GM19351 (cell line): ENCODE measurements around the gene TBC1D10A.
"Not testable (repeated sequence)": the region's sequence is repeated elsewhere in the genome, so short reads cannot be mapped to it uniquely, and the experiment has no call there.

Experiments
- ATAC-seq: cut with Tn5 transposase; IDR thresholded peaks from one replicate; pipeline ENCODE4 v1.9.1; 2021; ENCODE audit warnings: mild to moderate bottlenecking, moderate library complexity; ENCODE audit not compliant: unreplicated experiment

The TBC1D10A gene

GRCh38 chr22:30347255-30347892 lies 20.6 kb upstream of the TBC1D10A start:
- ATAC-seq = no peak

DNA sequence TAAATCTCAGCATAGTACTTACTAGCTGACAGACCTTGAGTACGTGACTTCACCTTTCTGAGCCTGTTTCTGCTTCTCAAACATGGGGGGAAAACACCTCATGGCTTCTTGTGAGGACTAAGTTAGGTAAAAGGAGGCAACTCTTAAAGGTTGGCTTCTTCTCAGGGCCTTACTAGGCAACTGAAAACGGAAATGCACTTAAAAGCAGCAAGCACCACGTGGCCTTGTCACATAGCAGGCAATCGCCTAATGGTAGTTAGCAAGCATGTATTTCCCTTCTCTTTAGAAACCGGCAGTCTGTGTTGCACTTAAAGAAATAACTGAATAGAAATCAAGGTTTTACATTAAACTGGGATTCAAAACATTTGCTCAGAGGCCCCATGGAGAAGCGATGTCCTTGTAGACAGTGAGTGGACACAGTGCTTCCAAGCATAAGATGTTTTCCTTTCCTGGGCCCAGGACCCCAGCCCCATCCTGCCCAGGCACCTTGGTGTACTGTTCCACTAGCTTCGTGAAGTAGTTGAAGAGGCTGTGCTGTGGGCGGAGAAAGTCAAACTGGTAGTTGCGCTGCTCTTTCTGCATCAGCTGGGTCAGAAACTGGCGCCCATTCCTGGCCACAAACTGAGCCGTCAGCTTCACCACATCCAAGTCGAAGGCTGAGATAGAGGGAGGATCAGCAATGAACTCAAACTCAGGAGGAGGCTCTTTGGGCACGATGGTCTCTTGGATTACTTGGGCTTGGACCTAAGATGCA lies 17.9 kb upstream of the TBC1D10A start:
- no peak for ATAC-seq

DNA sequence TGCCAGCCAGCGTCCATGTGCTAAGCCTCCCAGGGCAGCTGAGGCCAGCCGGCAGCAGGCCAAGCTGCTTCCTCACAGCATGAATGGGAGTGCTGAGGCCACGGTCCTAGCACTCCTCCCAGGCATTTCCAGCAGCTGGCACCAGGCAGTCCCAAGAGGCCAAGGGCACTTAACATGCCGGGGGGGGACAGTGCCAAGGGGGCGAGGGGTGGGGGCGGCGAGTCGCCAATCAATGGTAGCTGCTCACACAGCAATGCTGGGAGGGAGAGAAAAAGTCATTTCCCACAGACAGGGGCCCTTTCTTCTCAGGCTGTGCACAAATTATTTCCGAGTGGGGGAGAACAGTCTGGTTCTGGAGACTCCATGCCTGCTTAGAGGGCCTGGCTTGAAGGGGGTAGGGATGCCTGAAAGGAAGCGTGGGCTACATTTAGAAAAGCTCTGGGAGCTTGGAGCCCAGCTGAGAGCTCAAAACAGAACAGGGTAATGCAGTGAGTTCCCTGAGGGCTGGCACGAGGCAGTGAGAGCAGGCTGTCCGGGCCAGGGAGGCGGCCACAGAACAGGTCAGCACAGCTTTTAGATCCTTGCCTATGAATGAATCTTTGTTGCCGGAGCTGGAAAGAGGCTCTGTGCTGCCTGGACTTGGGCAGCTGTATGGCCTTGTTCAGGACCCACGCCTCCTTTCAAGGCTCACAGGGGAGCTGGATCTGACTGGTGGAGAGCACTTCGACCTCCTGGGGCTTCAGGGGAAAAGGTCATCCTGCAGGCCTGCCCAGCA lies 14.4 kb upstream of the TBC1D10A start:
- ATAC-seq = no peak

DNA sequence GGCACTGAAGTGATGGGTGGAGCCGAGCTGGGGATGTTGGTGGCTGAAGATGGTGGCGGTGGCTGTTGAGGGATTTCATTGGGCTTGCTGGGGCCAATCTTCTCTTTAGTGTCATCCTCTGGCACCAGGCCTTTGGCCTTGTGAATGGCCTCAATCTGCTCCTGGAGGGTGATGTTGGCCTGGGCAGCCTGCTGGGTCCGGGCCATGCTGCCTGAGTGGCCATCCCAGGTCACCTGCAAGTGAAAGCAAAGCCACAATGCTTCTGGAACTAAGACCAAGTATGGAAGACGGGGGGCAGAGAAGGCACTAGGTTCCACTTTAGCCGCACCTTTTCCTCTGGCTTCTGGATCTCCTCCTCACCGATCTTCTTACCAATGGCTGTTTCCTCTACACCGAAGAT lies 12.1 kb upstream of the TBC1D10A start:
- no peak for ATAC-seq

- not testable (repeated sequence) for ATAC-seq
Observed at GRCh38 chr22:30338341-30338740, 11.6 kb upstream of the TBC1D10A start.

- no peak for ATAC-seq
Observed at GRCh38 chr22:30337461-30337778, 10.7 kb upstream of the TBC1D10A start.

GRCh38 chr22:30336752-30337460 lies 10.2 kb upstream of the TBC1D10A start:
- ATAC-seq = no peak

DNA sequence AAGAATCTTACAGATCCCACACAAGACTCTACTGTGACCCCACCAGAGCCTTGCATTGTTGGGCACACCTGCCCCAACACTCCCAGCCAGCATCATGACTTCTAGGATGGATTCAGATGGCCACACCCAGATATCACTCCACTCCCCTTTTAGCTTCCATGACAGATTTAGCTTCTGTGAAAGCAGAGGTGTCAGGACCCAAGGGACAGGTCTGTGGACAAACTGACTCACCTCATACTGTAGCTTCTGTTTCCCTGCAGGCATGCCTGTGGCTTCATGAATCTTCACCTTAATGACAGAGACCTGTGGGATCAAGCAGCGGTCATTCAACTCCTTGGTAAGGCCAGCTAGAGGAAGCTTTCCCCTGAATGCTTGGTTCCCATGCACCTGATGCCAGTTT lies 8.5 kb upstream of the TBC1D10A start:
- no peak for ATAC-seq

- ATAC-seq = no peak
Observed at GRCh38 chr22:30334646-30335045, 7.9 kb upstream of the TBC1D10A start.

GRCh38 chr22:30333707-30334087 lies 7.0 kb upstream of the TBC1D10A start:
- ATAC-seq = no peak

DNA sequence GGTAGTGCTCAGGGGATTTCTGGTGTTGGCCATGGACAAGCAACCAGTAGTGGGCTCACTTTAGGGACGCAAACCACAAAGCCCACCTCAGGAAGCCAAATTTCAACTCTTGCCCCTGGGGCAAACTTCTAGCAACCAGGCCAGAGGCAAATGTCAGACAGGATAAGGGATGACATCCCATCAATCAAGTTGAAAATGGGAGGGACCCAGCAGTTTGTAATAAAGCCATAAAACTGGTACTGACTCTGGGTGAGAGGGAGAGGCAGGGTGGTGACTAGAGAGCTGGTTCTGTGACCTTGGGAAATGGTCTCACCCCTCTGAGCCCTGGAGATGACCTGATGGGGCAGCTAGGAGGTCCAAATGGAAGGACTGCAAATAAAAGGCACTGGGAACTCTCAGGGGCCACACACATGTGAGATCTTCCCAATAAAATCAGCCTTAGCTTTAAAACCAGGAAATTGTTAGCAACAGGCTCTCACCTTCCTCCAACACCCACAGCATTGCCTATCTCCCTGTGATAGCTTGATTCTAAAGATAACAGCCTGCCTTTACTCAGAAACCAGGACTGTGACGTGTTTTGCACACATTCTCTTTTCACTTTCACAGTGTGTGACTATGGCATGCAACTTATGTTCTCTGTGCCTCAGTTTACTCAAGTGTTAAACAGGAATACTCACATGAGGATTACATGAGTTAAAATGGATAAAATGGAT lies 6.4 kb upstream of the TBC1D10A start:
- ATAC-seq = no peak

DNA sequence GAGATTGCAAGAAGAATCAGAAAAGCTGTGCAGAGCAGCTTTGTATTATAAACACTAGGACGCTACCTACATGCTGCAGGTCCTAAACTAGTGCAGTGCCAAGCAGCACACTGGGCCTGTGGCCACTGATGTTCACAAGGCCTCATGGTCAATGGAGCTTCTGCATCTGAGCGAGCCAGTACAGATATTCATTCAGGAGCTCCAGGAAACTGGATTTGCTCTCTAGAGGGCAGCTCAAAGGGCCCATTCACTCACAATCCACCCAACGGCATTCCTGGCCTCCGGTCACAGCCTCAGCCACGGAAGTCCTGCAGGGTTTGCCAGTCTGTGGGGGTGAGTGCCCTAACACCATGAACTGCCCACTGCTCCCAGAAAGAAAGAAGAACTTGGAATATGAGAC lies 5.8 kb upstream of the TBC1D10A start:
- no peak for ATAC-seq

DNA sequence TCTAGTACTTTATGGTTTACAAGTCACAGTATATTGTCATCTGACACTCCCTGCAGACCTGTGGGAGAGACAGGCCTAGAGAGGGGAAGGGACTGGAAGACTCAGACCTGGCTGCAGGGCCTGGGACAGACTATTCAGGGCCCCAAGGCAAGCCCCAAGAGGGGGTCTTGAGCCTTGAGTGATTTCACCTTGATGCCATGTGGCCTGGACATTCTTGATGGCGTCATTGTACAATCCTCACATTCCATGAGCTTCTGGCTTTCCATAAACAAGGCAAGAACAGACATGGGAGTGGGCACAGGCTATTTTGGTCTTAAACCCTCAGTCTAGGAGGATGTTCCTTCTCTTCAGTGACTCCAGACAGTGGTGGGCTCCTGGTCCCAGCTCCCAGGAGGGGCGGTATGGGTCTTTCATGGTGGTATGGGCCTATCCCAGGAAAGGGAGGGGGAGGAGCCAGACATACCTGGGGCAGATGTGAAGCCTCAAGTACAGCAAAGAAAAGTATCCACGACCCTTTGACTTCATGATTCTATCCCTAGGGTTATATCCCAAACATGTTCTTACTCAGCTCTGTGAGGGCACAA lies 1.8 kb upstream of the TBC1D10A start:
- no peak for ATAC-seq

DNA sequence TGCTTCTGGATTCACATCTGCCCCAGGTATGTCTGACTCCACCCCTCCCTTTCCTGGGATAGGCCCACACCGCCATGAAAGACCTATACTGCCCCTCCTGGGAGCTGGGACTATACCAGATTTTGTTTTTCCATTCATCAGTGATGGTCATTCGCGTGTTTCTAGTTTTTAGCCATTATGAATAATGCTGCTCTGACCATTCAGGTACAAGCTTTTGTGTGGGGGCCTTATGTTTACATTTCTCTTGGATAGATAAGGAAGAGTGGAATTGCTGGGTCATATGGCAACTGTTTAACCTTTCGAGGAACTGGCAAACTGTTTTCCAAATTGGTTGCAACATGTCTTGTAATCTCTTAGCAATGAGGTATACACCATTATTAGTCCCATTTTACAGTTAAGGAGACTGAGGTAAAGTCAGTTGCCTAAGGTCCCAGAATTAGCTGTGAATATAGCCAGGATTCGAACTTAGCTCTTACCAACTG lies 1.2 kb upstream of the TBC1D10A start:
- no peak for ATAC-seq

DNA sequence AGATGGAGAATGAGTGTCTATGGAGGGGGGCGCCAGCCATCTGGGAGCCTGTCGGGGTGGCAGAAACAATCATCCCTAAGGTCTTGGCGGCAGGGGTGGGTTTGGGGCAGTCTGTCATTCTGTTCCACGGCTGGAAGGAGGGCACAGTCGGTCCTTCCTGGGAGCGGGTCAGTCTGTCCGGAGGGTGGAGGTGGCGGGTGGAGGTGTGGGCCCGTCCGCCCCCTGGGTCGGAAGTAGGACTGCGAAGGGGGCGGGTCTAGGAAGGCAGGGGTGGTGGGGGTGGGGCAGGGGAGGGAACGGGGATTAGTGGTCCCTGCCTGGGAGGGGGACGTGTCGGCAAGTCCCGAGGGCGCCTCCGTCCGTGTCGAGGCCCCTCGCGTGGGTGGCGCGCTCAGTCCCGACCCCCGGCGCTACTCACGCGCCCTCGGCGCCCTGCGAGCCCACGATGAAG lies 461 bp downstream of the TBC1D10A start:
- peak; percentile 38 for ATAC-seq

- no peak for ATAC-seq
Observed at GRCh38 chr22:30325724-30326254, 952 bp downstream of the TBC1D10A start.

GRCh38 chr22:30325065-30325720 lies 1.5 kb downstream of the TBC1D10A start:
- ATAC-seq = no peak

- ATAC-seq = no peak
Observed at GRCh38 chr22:30324014-30324730, 2.6 kb downstream of the TBC1D10A start.

DNA sequence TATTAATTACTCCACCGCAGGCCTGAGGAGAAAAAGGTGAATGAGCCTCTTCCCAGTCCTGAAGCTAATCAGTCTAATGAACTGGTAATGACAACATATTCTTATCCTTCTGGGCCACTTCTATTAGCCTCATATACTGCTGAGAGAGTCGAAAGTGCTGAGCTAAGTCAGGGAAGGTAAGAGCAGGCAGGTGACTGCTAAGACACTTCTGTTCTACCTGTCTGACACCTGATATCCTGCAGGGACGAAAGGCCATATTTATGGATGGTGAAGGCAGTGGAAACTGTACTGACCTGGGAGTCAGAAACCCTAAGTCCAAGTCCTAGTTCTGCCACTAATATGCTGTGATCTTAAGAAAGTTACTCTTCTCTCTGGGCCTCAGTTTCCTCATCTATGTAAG lies 3.5 kb downstream of the TBC1D10A start:
- ATAC-seq = no peak
